NCI-H82 (cell line): ENCODE data around the gene GRXCR1.

ENCODE experiments used
- DNase-seq: peaks from one replicate; lab custom pipeline; 2025; lab: John Stamatoyannopoulos, UW

Gene GRXCR1

GRCh38 chr4:42928582-42928981 is 36.1 kb downstream of the GRXCR1 start:
- no peak for DNase-seq

DNA sequence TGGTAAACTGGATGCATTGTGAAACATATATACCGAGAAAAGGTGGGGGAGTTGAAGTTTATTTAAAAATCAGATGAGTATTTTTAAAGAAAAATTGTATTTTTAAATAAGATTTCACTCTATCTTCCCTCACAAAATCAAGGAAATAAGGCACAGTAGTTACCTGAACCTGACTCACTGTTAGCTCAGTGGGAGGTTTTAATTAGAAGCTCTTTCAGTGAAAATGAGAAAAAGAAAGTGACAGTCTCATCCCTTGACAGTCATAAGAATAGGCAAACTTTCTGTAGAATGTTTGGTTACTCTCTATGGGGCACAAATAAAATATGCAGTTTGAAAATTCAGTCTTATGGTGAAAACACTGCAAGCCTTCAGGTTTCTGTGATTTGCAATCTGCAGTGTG is 49.7 kb downstream of the GRXCR1 start:
- no peak for DNase-seq

DNA sequence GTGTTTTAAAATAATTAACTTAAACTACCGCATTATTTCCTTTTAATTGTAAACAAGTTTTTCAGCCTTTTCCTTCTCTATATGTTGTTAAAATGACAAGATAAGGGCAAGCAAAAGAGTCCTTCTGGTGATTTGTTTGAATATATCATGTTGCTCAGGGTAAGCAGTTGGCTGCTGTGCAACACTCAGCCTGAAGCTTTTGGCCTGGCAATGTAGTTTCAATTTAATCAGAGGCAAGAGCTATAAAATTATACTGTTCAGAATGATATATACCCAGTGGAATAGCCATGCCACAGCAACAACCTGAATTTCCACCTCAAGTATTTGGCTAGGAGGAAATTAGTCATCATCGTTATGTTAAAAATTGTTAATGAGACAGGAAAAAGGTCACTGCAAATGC is 53.4 kb downstream of the GRXCR1 start:
- DNase-seq, result no peak

DNA sequence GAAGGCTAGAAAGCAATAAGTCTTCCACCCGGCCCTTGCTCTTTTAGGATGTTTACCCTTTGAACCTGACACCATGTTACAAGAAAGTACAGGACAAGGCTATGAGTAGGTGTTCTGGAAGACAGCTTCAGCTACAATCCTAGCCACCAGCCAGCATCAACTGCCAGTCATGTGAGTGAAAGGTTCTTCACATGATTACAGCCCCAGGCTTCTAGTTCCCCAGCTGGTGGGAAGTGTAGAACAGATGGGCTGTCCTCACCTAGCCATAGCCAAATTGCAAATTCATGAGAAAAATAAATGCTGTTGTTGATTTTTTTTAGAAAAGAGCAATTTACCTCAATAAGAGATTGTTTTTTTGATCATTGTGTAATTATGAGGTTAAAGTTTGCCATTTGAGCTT is 60.8 kb downstream of the GRXCR1 start:
- no peak for DNase-seq

- no peak for DNase-seq
Measured at GRCh38 chr4:42954963-42955669, 62.6 kb downstream of the GRXCR1 start.

DNA sequence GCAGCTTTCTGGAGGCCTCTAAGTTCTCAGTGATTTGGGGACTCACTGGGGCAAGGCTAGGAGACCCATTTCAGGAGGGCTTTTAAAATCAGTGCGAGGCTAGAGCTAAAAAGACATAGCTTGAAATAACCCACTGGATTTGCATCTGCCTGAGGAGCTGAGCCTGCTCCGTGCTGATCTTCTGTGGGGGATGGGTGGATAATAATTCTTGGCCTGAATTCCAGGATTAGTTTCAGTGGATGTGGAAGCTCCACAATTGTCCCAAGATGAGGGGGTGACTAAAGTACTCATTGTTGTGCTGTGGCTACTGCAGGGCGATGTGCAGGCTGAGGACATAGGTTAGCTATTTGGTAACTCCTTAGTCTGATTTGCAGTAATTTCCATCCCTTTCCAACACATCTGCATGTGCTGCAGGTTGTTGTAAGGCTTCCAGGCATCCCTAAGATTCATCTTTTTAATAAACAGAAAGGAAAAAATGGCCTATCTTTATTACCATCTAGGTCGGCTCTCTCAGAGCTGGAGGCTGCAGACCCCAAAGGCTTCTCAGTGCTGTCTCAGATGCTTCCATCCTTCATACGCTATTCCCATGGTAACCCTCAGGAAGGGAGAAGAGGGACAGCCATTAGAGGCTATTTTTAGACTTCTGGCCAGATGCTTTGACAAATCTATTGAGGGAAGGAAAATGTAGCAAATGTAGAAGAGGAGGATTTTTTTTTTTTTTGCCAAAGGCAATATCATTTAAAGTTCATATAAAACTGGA is 63.4 kb downstream of the GRXCR1 start:
- DNase-seq, result peak; percentile 0

DNA sequence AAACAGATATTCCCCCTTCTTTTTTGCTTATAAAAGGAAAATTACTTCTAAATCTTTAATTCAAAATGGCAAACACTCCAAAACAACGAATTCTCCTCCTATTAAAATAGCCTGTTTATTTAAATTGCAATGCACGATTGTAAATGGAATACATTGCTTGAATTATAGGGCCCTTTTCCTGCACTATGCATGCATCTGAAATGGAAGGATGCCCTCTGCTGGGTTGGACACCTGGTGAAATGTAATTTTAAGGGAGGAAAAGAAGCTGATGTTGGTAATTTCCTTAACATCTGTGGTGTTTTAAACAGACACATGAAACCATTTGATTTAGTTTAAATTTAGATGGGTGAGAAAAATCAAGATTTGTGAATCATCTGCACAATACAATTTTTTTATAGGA is 72.8 kb downstream of the GRXCR1 start:
- peak; percentile 2 for DNase-seq

DNA sequence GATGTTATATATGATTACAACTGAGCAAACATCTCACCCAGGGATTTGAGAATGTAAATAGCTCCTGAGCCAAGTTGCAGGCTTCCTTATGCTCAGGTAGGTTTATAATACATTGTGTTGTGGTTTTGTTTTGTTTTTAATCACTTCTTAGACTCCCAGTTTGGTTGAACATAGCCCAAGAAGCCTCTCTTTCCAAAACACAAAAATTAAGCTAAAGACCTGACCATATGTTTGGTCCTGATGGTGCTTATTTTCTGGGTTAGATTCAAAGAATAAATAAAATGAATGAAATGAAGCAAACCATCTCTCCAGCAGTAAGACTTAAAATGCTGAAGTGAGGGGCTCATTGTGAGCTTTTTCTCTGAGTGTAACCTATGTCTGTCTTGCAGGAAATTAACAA is 93.5 kb downstream of the GRXCR1 start:
- DNase-seq, result no peak

GRCh38 chr4:42995343-42995944 is 102.9 kb downstream of the GRXCR1 start:
- peak; percentile 79 for DNase-seq

DNA sequence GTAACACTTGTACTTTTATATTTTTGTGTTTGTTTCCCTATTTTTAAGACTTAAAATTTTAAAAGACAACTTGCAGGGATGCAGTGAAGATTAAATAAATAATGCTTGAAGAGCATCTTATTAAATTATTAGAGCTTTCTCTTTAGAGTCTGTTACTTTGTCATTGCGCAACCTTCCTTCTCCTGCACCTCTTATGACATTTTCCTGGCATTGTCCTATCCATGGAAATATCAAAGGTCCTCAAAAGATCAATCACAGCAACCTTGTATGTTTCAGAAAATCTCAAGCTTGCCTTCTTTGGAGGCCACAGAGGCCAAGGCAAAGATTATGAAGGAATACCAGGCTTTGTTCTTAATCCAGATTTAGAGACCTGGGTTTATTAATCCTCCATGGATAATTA is 116.3 kb downstream of the GRXCR1 start:
- DNase-seq, result peak; percentile 3

DNA sequence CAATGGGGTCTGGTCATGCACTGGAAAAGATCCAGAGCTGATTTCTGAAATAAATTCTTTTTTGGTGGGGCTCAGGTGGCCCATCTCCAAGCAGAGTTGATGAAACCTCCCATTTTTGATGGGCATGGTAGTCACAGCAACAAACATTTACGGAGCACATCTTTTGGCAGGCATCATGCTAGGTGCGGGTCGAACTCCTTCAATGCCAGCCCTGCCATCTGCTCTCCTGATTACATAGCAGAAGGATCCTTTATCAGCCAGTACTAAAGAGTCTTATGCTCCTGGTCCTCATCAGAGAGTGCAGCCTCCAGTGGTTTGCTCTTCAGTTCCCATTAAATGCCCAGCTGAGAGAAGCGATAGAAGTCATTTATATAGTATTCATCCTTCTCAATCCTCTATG is 121.7 kb downstream of the GRXCR1 start:
- no peak for DNase-seq

DNA sequence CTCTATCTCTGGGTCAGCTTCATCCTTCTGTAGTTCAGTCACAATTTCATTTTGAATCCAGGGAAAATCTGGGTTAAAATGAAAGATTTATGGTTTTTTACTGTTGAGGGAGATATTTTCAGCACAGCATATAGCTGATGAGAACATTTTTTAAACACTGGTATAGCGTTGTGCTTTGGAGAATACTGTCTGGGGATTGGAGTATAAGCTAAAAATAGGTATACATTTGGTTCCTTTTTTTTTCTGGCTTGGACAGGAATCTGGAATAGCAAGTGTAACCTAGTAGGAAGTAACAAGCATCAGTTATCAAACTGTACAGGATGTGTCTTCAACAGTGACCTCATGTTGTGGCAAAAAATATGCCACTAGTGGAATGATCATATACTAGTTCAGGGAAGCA is 149.1 kb downstream of the GRXCR1 start:
- DNase-seq, result no peak

- no peak for DNase-seq
Measured at GRCh38 chr4:43047058-43047457, 154.5 kb downstream of the GRXCR1 start.

DNA sequence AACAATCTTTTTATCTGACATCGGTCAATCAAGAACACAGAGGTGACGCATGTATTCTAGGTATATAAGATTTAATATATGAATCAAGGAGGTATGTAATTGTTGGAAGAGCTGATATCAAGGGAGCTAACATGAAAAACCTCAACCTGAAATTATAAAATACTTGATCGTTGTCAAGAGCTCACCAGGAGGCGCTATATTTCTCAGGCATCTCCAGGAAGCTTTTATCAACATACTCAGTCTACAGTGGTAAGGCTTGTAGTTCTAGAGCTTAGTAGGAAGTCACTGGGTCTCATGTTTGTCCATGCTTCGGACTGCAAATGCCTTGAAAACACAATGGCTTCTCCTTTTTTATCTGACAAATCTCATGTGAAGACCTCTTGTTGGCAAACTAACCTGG is 156.1 kb downstream of the GRXCR1 start:
- peak; percentile 13 for DNase-seq

- DNase-seq, result no peak
Measured at GRCh38 chr4:43049326-43049725, 156.8 kb downstream of the GRXCR1 start.

DNA sequence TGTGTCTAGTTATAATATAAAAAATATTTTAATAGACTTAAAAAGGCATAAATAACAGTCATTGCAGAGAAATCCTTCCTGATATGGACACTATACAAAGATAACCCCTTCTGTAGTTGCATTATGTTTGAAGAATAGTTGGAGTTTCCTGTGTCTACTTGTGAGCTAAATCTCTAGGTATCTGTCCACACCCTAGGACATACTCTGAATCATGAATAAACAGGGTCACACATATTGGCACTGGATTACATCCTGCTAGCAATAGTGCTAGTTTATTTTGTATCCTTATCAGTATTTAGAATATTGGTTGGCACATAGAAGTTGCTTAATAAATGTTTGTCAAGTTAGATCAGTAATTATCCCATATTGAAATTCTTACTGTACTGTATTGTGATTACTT is 173.9 kb downstream of the GRXCR1 start:
- no peak for DNase-seq

DNA sequence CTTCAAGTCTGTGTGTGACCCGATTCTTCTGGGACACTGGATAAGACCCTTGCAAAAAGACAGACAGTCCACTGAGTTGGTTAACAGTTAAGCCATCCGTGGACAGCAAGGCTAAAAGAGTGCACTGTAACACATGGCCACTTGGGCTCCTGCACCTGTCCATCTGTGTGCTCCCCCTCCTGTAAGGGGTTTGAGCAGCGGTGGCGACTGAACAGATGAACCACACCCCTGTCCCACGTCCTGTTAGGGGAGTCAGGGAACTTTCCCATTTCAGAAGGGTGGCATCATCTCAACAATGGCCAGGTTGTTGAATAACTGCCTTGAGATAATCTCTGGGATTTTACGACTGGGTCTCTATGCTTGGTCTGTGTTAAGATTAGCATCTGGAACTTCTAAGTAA is 178.6 kb downstream of the GRXCR1 start:
- no peak for DNase-seq
